Activated naive CD8-positive, alpha-beta T cell (primary cell): ENCODE measurements around the gene TUSC7.

ENCODE experiments used
- H3K27ac Mint-ChIP-seq: one replicate; pipeline ENCODE4 v1.8.0; 2021; ENCODE audit warnings: mixed read lengths
- H3K27me3 Mint-ChIP-seq: one replicate; pipeline ENCODE4 v1.8.0; 2021; ENCODE audit warnings: mixed read lengths
- H3K36me3 Mint-ChIP-seq: one replicate; pipeline ENCODE4 v1.8.0; 2021; ENCODE audit warnings: mixed read lengths
- H3K4me1 Mint-ChIP-seq: one replicate; pipeline ENCODE4 v1.8.0; 2021; ENCODE audit warnings: low read depth, mixed read lengths
- H3K4me3 Mint-ChIP-seq: one replicate; pipeline ENCODE4 v1.8.0; 2021; ENCODE audit warnings: mild to moderate bottlenecking, mixed read lengths
- H3K9me3 Mint-ChIP-seq: one replicate; pipeline ENCODE4 v1.8.0; 2021; ENCODE audit warnings: low read depth, mixed read lengths

The TUSC7 gene

DNA sequence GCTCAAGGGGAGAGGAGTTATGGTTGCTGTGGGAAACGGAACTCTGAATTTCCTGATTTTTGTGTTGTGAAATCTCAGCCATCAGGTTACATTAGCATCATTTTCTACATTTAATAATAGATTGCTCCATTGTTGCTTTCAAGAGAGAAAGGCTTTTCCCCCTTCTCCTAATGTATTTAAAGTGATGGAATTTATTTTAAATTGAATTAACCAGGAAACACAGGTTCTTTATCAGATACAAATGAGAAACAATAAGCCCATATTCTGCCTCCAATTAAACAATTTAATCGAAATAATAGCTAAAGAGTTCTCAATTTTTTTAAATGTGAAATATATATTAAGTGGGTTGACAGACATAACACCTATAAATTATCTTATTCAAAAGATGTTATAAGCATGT lies 30.1 kb downstream of the TUSC7 start:
- H3K36me3 Mint-ChIP-seq, result no peaks in the 10 kb centered on the region
- H3K4me1 Mint-ChIP-seq, result no peaks in the 10 kb centered on the region

DNA sequence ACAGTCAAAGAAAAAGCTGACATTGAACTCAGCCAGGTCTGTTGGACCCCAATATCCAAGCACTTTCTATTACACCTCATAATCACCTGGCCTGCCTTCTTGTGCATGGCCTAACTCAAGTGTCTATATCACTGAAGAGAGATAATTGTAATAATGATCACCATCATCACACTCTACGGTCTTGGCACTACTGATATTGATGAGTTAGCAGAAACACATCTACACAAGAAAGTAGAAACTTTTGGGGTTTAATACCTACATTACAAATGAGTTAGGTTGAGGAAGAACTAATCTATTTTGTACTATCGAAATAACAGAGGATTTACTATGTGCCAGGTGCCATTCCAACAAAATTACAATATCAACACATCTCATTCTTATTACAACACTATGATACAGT lies 30.7 kb downstream of the TUSC7 start:
- no peak overlapping the region for H3K27ac Mint-ChIP-seq
- H3K9me3 Mint-ChIP-seq, result no peaks in the 10 kb centered on the region
- H3K27me3 Mint-ChIP-seq, result no peaks in the 10 kb centered on the region
- H3K4me3 Mint-ChIP-seq, result no peak overlapping the region
- H3K36me3 Mint-ChIP-seq, result no peaks in the 10 kb centered on the region
- H3K4me1 Mint-ChIP-seq, result no peaks in the 10 kb centered on the region

More for the DNA sequence above, 30.1 kb downstream of the TUSC7 start:
- Mint-ChIP-seq H3K9me3 (no peaks in the 10 kb centered on the region), H3K27me3 (no peaks in the 10 kb centered on the region), H3K27ac (no peak overlapping the region), H3K4me3 (no peak overlapping the region)

DNA sequence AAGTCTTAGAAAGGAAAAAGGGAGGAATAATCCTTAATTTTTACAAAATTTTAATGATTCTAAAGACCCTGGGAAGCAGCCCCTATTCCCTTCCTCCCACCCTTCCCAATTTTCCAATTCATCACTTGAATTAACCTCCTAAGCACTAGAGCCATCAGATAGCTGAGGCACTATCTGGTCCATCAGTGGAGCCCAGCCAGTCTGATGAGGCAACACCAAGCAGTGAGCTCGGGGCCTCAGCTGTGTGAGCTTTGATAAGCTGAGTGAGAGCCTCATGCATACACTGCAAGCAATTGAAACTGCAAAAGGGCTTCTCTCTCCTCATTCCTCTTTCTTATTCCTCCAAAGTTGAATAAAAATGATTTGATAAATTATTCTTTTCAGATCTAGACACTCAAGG lies 31.9 kb downstream of the TUSC7 start:
- Mint-ChIP-seq H3K9me3 (no peaks in the 10 kb centered on the region), H3K27ac (no peak overlapping the region), H3K27me3 (no peaks in the 10 kb centered on the region), H3K4me1 (no peaks in the 10 kb centered on the region), H3K36me3 (no peaks in the 10 kb centered on the region), H3K4me3 (no peak overlapping the region)

- no peaks in the 10 kb centered on the region for H3K4me1 Mint-ChIP-seq
- no peak overlapping the region for H3K4me3 Mint-ChIP-seq
- no peak overlapping the region for H3K27ac Mint-ChIP-seq
Measured at GRCh38 chr3:116743062-116743461, 33.5 kb downstream of the TUSC7 start.

DNA sequence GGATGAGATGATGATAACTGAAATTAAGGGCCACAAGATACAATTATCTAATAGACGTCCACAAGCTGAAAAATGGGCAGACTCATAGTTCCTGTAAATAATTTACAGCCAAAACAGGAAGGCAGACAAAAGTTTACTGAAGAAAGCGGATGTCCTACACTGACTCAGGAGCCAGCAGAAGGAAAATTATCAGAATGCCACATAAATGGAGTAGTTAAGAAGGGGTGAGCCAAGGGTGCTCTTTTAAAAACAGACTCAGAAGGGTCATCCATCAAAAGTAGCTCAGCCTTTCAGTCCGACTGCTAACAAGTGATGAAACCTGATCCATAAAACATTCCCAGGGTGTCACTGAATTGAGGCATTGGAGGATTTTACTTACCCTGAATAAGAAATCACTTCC lies 39.8 kb downstream of the TUSC7 start:
- H3K4me1 Mint-ChIP-seq, result no peaks in the 10 kb centered on the region
- H3K27me3 Mint-ChIP-seq, result no peaks in the 10 kb centered on the region
- no peak overlapping the region for H3K27ac Mint-ChIP-seq
- no peaks in the 10 kb centered on the region for H3K36me3 Mint-ChIP-seq
- H3K4me3 Mint-ChIP-seq, result no peak overlapping the region
- H3K9me3 Mint-ChIP-seq, result peaks cover 3% of the 10 kb centered on the region

More at GRCh38 chr3:116743062-116743461, 33.5 kb downstream of the TUSC7 start:
- H3K9me3 Mint-ChIP-seq, result no peaks in the 10 kb centered on the region
- no peaks in the 10 kb centered on the region for H3K36me3 Mint-ChIP-seq
- H3K27me3 Mint-ChIP-seq, result no peaks in the 10 kb centered on the region

DNA sequence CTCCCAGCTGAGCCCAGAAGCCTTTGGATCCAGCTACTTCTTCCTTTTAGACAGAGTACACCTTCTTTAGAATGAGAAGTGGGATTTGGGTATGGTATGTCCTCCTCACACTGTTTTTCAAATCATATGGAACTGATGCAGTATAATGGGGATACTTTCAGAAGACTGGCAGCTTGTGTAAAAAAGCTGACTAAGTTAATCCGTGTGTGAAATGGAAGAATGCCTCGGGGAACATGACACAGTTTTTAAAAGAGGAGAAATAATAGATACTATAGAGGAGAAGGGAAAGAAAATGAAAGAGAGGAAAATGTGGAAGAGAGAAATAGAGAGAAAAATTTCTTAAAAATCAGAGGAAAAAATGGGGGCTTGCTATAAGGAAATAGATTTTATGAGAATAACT lies 47.7 kb downstream of the TUSC7 start:
- no peaks in the 10 kb centered on the region for H3K27me3 Mint-ChIP-seq
- H3K4me1 Mint-ChIP-seq, result no peaks in the 10 kb centered on the region
- H3K4me3 Mint-ChIP-seq, result no peak overlapping the region
- H3K36me3 Mint-ChIP-seq, result no peaks in the 10 kb centered on the region
- H3K27ac Mint-ChIP-seq, result no peak overlapping the region
- peaks cover 6% of the 10 kb centered on the region for H3K9me3 Mint-ChIP-seq

GRCh38 chr3:116759316-116759715 lies 49.7 kb downstream of the TUSC7 start:
- H3K27ac Mint-ChIP-seq, result no peak overlapping the region
- no peaks in the 10 kb centered on the region for H3K4me1 Mint-ChIP-seq
- no peaks in the 10 kb centered on the region for H3K27me3 Mint-ChIP-seq
- no peak overlapping the region for H3K4me3 Mint-ChIP-seq
- peaks cover 4% of the 10 kb centered on the region for H3K9me3 Mint-ChIP-seq
- H3K36me3 Mint-ChIP-seq, result no peaks in the 10 kb centered on the region
